T-cell (primary cell): ENCODE results near the gene RIN3. TPM values are rescaled to one million over a fixed set of nuclear protein-coding genes. Genes with fewer than 3 reads are reported as not detected.

ENCODE experiments used
- ATAC-seq, 4 experiments: fragments of 200-7000 bp in 3 of 4; fragments of 150-1000 bp in 1 of 4; cut with Tn5 transposase; replicated peaks in 1 of 4; 1 replicate in 3 of 4; 2 replicates in 1 of 4; pipeline ENCODE4 v1.10.0; 2021; ENCODE audit warnings: moderate library complexity in 3 of 4, mild to moderate bottlenecking in 2 of 4, moderate number of reproducible peaks in 1 of 4
- CTCF ChIA-PET, 2 donors: fragments of 300-600 bp; sonication (Branson Sonifier 250); formaldehyde crosslinking; loops; one replicate each; lab custom pipeline; 2022; ENCODE audit warnings: antibody characterized with exemption in 2 of 2; lab: Charles Lee
- POLR2A ChIA-PET, 2 donors: fragments of 300-600 bp; sonication (Branson Sonifier 250); formaldehyde crosslinking; loops; one replicate each; lab custom pipeline; 2022; ENCODE audit warnings: antibody characterized with exemption in 2 of 2; lab: Charles Lee
- DNase-seq, 35 experiments: peaks; one replicate each; pipeline versions ENCODE4 v3.0.0 to v3.0.0-alpha.2; 2013 to 2023
- H3K27ac ChIP-seq: one replicate; pipeline ENCODE4 v1.5.1; 2013; ENCODE audit warnings: low read length
- H3K27me3 ChIP-seq, 2 experiments: replicated peaks in 1 of 2; 1 replicate in 1 of 2; 2 replicates in 1 of 2; pipeline versions ENCODE4 v1.6.1 to v1.7.0; 2013; ENCODE audit warnings: low read length in 1 of 2, mixed read lengths in 1 of 2; ENCODE audit not compliant: control insufficient read depth in 2 of 2, insufficient read depth in 2 of 2; ENCODE audit errors: extremely low read depth in 1 of 2
- H3K36me3 ChIP-seq, 2 donors: 1 replicate in 1 of 2; 2 replicates in 1 of 2; pipeline versions ENCODE4 v1.6.1 to v1.7.0; 2013; ENCODE audit warnings: low read length in 1 of 2; ENCODE audit not compliant: control insufficient read depth in 2 of 2, insufficient read depth in 1 of 2; ENCODE audit errors: extremely low read depth in 1 of 2
- H3K4me1 ChIP-seq, 2 experiments: 1 replicate in 1 of 2; 2 replicates in 1 of 2; pipeline versions ENCODE4 v1.6.1 to v1.7.0; 2013; ENCODE audit warnings: low read length in 2 of 2, mixed read lengths in 1 of 2; ENCODE audit not compliant: insufficient read depth in 2 of 2, control insufficient read depth in 1 of 2; ENCODE audit errors: extremely low read depth in 1 of 2
- H3K4me3 ChIP-seq, 2 donors: 1 replicate in 1 of 2; 2 replicates in 1 of 2; pipeline versions ENCODE4 v1.5.1 to v1.7.0; 2013; ENCODE audit warnings: mild to moderate bottlenecking in 2 of 2, low read length in 1 of 2, moderate library complexity in 1 of 2; ENCODE audit not compliant: control insufficient read depth in 1 of 2; ENCODE audit errors: extremely low read depth in 1 of 2
- H3K9me3 ChIP-seq: 2 replicates; pipeline ENCODE4 v1.7.0; 2013
- H3K27ac Mint-ChIP-seq, 2 donors: one replicate each; pipeline ENCODE4 v1.8.0; 2020 to 2021; ENCODE audit warnings: mild to moderate bottlenecking in 2 of 2, mixed read lengths in 2 of 2
- H3K27me3 Mint-ChIP-seq, 2 donors: one replicate each; pipeline ENCODE4 v1.8.0; 2021 to 2022; ENCODE audit warnings: mixed read lengths in 2 of 2
- H3K36me3 Mint-ChIP-seq: one replicate; pipeline ENCODE4 v1.8.0; 2021; ENCODE audit warnings: mixed read lengths
- H3K4me1 Mint-ChIP-seq, 3 donors: one replicate each; pipeline ENCODE4 v1.8.0; 2020 to 2022; ENCODE audit warnings: mixed read lengths in 3 of 3, mild to moderate bottlenecking in 1 of 3
- H3K4me3 Mint-ChIP-seq, 3 donors: one replicate each; pipeline ENCODE4 v1.8.0; 2020 to 2022; ENCODE audit warnings: mild to moderate bottlenecking in 3 of 3, mixed read lengths in 3 of 3, moderate library complexity in 3 of 3
- H3K9me3 Mint-ChIP-seq, 3 donors: one replicate each; pipeline ENCODE4 v1.8.0; 2020 to 2022; ENCODE audit warnings: mixed read lengths in 3 of 3
- WGBS: methylation state at CpG from one replicate; pipeline ENCODE4 v1.1.5; 2013; ENCODE audit warnings: missing lambda C conversion rate; ENCODE audit not compliant: insufficient coverage; 5-methylcytosine and 5-hydroxymethylcytosine counted together
- total RNA-seq, 35 experiments: library from RNA in 6 of 35; stranded (reverse) in 6 of 35; fragments of 120-200 nt in 1 of 35; gene quantifications; one replicate each; pipeline versions ENCODE4 v1.2.1 to v1.2.4 and lab custom pipeline; 2013 to 2026

RIN3 gene
- total RNA-seq, 5 donors from 2014 or later (not counting 1 experiment from before 2014, with no cell fraction given) = 89.9 to 107 (median 97.0) TPM

DNA sequence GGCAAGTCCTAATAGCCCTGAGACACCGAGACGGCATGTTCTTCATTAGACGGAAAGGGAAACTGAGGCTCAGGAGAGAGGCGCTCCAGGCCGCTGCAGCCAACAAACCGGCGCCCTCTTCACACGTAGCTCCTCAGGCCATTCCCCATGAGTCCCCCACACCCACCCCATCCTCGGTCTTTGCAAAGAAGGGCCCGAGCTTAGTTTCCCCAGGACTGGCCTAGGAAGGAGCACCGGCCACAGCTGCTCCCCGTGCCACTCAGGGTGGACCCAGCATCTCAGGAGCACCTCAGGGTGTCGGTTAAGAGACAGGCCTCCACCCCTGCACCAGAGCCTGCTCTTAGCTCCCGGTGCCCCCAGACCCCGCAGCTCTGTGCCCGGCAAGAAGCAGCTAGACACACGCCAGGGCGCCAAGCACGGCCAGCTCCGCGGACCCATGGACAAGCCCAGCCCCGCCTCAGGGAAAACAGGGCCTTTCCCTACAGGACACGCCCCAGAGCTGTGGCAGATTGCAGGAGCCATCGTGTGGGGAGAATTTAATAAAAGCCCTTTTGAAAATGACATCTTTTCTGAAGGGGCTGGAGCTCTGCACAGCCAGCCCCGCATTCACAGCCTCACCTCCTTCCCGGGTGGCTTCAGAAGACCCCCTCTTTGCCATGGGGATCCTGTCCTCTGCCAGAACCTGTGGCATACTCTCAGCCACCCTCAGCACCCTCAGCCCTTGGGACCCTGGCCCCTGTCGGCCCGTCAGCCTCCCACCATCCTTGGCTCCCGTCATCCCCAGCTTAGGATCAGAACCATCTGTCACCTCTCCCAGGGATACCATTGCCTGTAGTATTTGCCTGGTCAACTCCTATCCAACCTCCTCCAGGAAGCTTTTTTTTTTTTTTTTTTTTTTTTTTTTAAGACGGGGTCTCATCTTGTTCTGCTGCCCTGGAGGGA, 175.1 kb downstream of the RIN3 start:
- no peak for ATAC-seq
- DNase-seq = no peak
- Mint-ChIP-seq H3K9me3 (no peaks in the 10 kb centered on the region), H3K27ac (no peak overlapping the region), H3K4me3 (no peak overlapping the region), H3K4me1 (peaks cover 15 to 18% (median 17%) of the 10 kb centered on the region in 3 donors), H3K36me3 (peaks cover 15% of the 10 kb centered on the region), H3K27me3 (no peaks in the 10 kb centered on the region)
- ChIA-PET POLR2A (interaction anchor here in 1 of 2 donors (0.6 kb wide), 2 partner anchors 14 to 29 kb away, joined by 3 to 4 read pairs; no protein-coding TSS in a partner anchor), CTCF (interaction anchor here (0.5 to 1.3 kb wide), 3 partner anchors 25 to 87 kb away, joined by 3 to 4 read pairs (median 3); no protein-coding TSS in a partner anchor)
- Histone ChIP-seq H3K9me3 (no peaks in the 10 kb centered on the region), H3K27ac (no peak overlapping the region), H3K4me3 (no peak overlapping the region), H3K36me3 (peaks cover 20 to 51% of the 10 kb centered on the region in 2 donors), H3K4me1 (peaks cover 0 to 18% of the 10 kb centered on the region in 2 experiments), H3K27me3 (no peaks in the 10 kb centered on the region)
- WGBS = 90% methylated on average over 17 of the region's 30 CpGs

DNA sequence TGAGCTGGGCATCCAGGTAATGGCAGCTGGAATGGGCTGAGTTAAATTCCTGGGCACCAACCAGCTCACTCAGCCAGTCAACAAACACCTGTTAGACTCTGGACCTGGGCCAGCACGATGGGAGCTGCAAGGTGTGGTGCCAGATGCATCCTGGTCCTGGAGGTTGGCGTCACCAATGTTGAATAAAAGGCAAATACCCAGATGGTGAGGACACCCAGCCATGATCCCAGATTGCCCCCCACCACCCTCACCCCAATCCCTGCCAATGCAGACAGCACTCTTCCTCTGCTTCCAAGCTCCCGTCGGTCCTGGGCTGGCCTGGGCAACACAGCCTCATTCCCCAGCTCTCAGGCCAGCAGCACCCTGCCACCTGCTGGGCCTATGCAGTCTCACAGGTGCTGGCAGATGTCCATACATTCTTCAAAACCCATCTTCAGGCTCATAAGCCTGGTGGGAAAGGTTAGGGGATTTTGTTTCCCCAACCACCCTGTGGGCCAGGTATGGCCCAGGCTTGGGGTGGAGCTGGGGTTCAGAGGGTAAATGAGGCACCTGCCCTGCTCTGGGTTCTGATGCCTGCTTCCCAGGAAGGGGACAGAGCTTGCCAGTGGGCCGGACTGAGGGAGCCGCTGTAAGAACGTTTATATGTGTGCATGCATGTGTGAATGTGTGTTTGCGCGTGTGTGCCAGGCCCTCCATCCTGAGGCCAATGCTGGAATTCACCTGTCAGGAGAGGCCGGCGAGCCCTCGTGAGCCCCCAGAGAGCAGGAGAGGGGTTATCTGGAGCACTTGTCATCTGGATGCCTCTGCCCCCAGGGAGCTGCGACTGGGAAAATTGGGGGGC, 176.8 kb downstream of the RIN3 start:
- Histone ChIP-seq H3K27ac (no peak overlapping the region), H3K4me1 (peaks cover 0 to 29% of the 10 kb centered on the region in 2 experiments), H3K27me3 (no peaks in the 10 kb centered on the region), H3K36me3 (peaks cover 16 to 35% of the 10 kb centered on the region in 2 donors), H3K9me3 (no peaks in the 10 kb centered on the region), H3K4me3 (no peak overlapping the region)
- Mint-ChIP-seq H3K9me3 (no peaks in the 10 kb centered on the region), H3K27me3 (no peaks in the 10 kb centered on the region), H3K4me3 (no peak overlapping the region), H3K36me3 (peaks cover 12% of the 10 kb centered on the region), H3K4me1 (peaks cover 26 to 33% (median 30%) of the 10 kb centered on the region in 3 donors), H3K27ac (peak overlapping the region in 1 of 2 donors; percentile 58)
- 91% methylated on average over 12 of the region's 13 CpGs for WGBS
- no peak for ATAC-seq
- POLR2A ChIA-PET = interaction anchor here in 1 of 2 donors (0.6 kb wide), 2 partner anchors 416 to 1218 kb away, joined by 3 to 5 read pairs; no protein-coding TSS in a partner anchor
- DNase-seq = peak in 1 of 35 experiments; percentile 33
- CTCF ChIA-PET = interaction anchor here (0.5 to 1.2 kb wide), 5 partner anchors 61 to 568 kb away, joined by 3 to 9 read pairs (median 3); no protein-coding TSS in a partner anchor

DNA sequence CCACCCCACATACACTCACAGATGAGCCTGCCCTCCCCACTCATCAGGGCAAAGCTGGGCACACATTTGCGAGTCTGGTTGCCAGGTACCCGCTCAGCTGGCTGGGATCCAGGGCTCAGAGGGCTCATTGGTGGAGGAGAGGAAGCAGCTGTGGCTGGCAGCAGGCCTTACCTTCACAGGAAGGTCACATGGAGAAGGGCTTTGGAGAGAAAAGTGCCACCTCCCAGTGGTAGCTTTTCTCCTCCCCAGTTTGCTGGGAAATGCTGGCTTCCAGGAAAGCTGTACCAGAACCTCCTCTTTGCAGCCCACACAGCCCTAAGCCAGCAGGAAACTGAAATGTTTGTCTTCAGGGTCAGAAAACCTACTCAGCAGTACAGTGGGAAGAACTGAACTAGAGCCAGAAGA, 179.2 kb downstream of the RIN3 start:
- ATAC-seq = peak; percentile 57 to 73 (median 60)
- no peaks in the 10 kb centered on the region for H3K27me3 ChIP-seq
- peaks cover 0 to 29% of the 10 kb centered on the region in 2 experiments for H3K4me1 ChIP-seq
- H3K36me3 Mint-ChIP-seq = no peaks in the 10 kb centered on the region
- H3K27me3 Mint-ChIP-seq = peaks cover 0 to 4% of the 10 kb centered on the region in 2 donors
- H3K4me3 Mint-ChIP-seq = no peak overlapping the region
- POLR2A ChIA-PET = no interaction called here
- CTCF ChIA-PET = no interaction called here
- H3K27ac Mint-ChIP-seq = peak overlapping the region; percentile 49 to 72
- no peaks in the 10 kb centered on the region for H3K9me3 ChIP-seq
- WGBS = no CpG with 5 or more reads among the region's 2 CpGs
- no peaks in the 10 kb centered on the region for H3K9me3 Mint-ChIP-seq
- H3K4me3 ChIP-seq = no peak overlapping the region
- peaks cover 33 to 43% (median 38%) of the 10 kb centered on the region in 3 donors for H3K4me1 Mint-ChIP-seq
- peaks cover 7 to 19% of the 10 kb centered on the region in 2 donors for H3K36me3 ChIP-seq
- peak; percentile 30 to 71 (median 55) for DNase-seq
- H3K27ac ChIP-seq = no peak overlapping the region

DNA sequence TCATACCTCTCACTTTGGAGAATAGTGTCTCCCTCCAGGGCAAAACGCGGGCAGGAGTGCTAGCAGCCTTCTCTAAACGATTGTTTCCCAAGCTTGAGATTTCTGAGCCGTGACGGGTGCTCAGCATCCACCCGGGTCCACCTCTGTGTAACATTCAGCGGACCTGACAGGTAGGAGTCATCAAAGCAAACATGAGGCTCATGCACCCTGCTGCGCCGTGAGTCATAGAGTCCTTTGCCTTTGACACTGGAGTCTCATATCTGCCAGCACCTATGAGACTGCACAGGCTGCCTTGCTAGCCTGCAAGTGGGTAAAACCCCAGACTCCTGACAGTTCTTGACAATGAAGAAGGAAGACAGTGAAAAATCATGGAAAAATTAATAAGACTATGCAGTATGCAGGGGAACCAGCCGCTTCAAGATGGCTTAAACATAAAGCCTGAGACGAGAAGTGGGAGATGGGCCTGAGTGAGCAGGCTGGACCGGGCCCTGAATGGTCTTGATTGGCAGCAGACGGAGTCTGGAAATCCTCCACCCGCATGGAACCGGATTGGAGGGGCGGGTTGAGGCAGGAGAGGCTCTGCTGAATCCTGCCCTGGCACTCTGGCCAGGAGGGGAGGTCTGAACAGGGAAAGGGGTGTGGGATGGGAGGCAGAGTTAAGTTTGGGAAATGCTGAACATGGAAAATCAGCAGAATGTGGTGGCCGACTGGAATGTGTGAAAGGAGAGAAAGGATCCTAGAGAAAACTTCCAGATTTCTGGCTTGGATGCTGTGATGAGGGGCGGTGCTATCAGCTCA, 180.6 kb downstream of the RIN3 start:
- ChIA-PET CTCF (interaction anchor here in 1 of 2 donors (0.7 kb wide), 1 partner anchor 48 kb away, joined by 3 read pairs; no protein-coding TSS in a partner anchor), POLR2A (no interaction called here)
- peak overlapping the region in 1 of 3 donors; percentile 13 for H3K4me3 Mint-ChIP-seq
- ATAC-seq = peak in 1 of 4 experiments; percentile 42
- Histone ChIP-seq H3K36me3 (peaks cover 0 to 8% of the 10 kb centered on the region in 2 donors), H3K9me3 (no peaks in the 10 kb centered on the region), H3K27me3 (no peaks in the 10 kb centered on the region), H3K27ac (no peak overlapping the region), H3K4me1 (peaks cover 0 to 29% of the 10 kb centered on the region in 2 experiments), H3K4me3 (no peak overlapping the region)
- peaks cover 33 to 43% (median 38%) of the 10 kb centered on the region in 3 donors for H3K4me1 Mint-ChIP-seq
- 87% methylated on average over 18 of the region's 18 CpGs for WGBS
- no peak for DNase-seq
- peak overlapping the region; percentile 6 to 68 for H3K27ac Mint-ChIP-seq
- no peaks in the 10 kb centered on the region for H3K9me3 Mint-ChIP-seq
- H3K27me3 Mint-ChIP-seq = peaks cover 0 to 4% of the 10 kb centered on the region in 2 donors
- H3K36me3 Mint-ChIP-seq = no peaks in the 10 kb centered on the region

DNA sequence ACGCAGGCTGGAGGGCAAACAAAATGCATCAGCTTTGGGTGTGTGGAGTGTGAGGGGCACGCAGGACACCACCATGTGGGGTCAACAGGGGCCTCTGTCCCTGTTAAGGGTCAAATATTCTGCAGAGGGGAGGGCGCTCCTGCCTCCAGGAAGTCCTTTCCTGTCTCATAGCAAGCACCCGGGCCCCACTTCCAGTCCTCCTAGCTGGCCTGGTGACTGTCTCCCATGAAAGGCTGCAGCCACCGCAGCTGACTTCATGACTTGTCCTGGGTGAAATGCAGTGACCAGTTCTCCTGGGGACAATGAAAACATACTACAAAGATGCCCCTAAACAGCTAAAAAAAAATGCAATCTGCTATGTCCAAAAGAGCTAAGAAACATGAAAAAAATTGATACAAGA, 181.2 kb downstream of the RIN3 start:
- no peaks in the 10 kb centered on the region for H3K36me3 Mint-ChIP-seq
- Histone ChIP-seq H3K27me3 (no peaks in the 10 kb centered on the region), H3K4me1 (peaks cover 0 to 29% of the 10 kb centered on the region in 2 experiments), H3K27ac (no peak overlapping the region), H3K36me3 (peaks cover 0 to 5% of the 10 kb centered on the region in 2 donors), H3K9me3 (no peaks in the 10 kb centered on the region), H3K4me3 (no peak overlapping the region)
- peak overlapping the region in 1 of 2 donors; percentile 68 for H3K27ac Mint-ChIP-seq
- POLR2A ChIA-PET = no interaction called here
- CTCF ChIA-PET = interaction anchor here in 1 of 2 donors (0.7 kb wide), 1 partner anchor 47 kb away, joined by 3 read pairs; no protein-coding TSS in a partner anchor
- 89% methylated on average over 2 of the region's 5 CpGs for WGBS
- no peak overlapping the region for H3K4me3 Mint-ChIP-seq
- peaks cover 33 to 43% (median 38%) of the 10 kb centered on the region in 3 donors for H3K4me1 Mint-ChIP-seq
- peaks cover 0 to 4% of the 10 kb centered on the region in 2 donors for H3K27me3 Mint-ChIP-seq
- DNase-seq = no peak
- no peak for ATAC-seq
- H3K9me3 Mint-ChIP-seq = no peaks in the 10 kb centered on the region
